ENCODE data around the gene NOP14.
"Not testable (repeated sequence)": the region's sequence is repeated elsewhere in the genome, so short reads cannot be mapped to it uniquely, and the experiment has no call there.

Gene NOP14

DNA sequence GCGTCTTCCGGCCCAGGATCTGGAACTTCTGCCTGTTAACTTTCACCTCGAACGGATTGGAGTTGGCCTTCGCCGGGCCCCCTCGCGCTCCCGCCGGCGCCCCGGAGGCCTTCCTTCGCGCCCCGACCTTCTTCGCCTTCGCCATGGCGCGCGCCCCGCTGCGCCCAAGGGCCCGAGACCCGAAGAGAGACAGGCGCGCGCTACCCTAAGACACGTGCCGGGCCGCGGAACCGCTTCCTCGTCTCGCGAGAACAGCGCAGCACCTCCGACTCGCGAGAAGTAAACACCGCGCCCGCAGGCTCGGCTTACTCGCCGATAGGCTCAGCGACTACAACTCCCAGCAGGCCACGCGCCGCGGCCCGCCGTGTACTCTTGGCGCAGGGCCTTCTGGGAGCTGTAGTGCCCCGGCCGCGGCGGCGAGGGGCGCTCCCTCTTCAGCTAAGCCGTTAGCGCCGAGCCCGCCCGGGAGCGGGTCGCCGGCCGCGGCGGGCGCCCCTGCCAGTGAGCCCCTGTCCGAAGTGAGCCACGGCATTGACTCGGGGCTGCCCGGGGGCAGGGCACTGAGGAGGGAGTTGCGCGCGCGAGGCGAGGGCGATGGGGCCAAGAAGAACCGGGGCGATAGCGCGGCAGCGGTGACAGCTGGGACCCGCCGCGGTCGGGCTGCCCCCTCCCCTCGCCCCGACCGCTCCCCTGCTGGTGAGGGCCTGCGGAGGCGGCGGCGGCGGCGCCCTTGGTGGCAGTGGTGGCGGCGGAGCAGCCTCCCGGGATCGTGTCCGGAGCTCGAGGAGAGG, at the start of gene NOP14, which contains the start of gene GRK4:
TSS of gene NOP14 (minus strand) at position 232 of the 791 bp plus-strand sequence. CDS start at position 145, 87 bp downstream.
TSS of gene GRK4 (plus strand) at position 397 of the 791 bp plus-strand sequence. CDS start 500 bp downstream, outside the sequence.
- DNase-seq: peak; percentile 94

DNA sequence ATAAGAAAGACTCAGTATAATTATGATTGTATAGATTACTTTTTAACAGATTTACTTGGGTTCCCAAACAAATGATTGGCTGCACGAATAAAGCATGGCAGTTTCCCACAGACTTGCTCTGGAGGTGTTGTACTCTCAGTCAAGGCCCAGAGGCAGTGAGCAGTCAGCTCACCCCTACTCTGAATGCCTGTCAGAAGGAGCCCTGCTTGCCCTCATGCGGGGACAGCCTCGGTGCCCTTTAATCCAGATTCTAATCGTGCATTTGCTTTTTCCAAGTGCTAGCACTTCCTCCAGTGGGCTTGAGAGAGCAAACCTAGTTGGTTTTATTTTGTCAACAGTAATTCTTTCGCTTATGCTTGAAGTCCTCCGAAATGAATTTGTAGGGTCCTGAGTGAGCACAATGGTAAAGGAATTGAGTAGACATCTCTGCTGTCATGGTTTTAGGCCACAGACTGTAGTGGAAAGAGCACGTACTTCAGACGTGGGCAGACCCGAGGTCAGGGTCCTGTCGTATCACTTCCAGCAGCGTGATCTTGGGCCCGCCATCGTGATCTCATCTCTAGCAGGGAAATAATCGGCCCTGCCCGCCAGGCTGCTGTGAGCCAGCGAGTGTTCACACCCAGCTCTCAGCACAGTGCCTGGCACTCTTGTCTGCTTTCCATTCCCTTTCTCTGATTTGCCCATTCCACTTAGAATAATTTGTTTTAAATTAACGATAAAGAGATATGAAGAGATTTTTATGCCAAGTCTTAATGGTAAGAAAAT, 48.4 kb upstream of the NOP14 start:
- no peak for DNase-seq

DNA sequence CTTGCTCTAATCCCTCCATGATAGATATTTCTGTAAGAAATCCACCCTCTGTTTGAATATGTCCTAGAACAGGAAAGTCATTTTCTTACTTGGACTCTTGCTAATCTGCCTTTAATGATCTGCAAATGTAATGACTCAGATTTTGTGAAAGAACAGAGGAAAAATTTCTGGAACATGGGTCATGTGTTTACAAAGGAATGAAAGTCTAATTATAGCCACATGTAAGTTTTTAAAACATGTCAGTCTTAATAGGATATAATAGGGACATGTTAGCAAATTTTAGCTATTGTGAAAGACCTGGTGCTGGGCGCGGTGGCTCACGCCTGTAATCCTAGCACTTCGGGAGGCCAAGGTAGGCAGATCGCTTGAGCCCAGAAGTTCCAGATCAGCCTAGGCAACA, 47.8 kb upstream of the NOP14 start:
- DNase-seq: no peak

DNA sequence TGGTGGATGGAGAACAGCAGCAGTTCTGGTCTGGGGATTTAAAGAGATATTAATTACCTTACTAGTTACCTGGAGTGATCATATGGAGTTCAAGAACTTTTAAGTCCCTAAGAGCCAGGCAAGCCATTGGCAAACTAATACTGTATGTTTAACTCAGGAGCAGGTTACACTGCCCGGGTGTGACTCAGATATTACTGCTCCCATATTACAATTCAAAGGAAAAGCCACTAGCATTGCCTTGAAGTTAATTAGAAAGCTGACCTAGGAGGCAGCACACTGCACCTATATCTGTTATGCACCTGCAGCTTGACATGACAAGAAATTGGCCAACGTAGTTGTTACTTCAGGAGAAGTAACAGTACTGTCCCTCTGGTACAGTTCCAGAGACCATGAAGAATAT, 47.4 kb upstream of the NOP14 start:
- no peak for DNase-seq

DNA sequence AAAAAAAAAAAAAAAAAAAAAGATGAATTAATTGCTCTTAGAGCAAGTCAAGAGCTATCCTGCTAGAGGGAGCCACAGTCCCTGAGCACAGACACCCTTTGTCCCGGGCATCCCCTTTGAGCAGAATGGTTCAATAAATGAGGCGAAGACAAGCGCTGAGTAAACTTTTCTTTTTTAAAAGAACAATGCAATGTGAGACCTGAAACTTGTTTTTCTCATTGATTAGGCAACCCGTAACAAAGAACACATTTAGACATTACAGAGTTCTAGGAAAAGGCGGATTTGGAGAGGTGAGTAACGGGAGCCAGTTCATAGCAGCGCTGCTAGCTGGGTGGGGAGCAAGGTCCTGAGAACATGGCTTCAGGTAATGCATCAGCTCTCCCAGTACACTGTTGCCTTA, 46.2 kb upstream of the NOP14 start:
- no peak for DNase-seq

DNA sequence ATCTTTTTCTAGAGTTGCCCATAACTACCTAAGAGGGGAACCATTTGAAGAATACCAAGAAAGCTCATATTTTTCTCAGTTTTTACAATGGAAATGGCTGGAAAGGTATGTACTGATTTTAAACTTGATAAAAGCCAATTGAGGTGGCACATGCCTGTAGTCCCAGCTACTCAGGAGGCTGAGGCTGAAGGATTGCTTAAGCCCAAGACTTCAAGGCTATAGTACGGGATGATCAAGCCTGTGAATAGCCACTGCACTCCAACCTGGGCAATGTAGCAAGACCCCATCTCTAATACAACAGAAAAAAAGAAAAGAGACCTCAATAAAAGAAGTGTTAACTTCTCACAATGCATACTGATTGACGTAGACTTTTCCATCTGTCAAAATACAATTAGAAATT, 44.5 kb upstream of the NOP14 start:
- DNase-seq: no peak

DNA sequence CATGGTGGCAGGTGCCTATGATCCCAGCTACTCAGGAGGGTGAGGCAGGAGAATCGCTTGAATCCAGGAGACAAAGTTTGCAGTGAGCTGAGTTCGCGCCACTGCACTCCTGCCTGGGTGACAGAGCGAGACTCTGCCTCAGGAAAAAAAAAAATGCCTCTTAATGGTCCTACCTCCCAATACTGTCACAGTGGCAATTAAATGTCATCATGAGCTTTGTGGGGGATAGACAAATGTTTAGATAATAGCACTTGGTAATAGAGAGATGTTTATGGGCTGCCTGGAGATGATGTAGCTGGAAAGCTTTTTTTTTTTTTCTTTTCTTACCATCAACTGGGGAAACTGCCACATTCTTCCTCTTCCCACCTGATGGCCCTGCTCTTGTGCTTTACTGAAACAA, 33.2 kb upstream of the NOP14 start:
- no peak for DNase-seq

DNA sequence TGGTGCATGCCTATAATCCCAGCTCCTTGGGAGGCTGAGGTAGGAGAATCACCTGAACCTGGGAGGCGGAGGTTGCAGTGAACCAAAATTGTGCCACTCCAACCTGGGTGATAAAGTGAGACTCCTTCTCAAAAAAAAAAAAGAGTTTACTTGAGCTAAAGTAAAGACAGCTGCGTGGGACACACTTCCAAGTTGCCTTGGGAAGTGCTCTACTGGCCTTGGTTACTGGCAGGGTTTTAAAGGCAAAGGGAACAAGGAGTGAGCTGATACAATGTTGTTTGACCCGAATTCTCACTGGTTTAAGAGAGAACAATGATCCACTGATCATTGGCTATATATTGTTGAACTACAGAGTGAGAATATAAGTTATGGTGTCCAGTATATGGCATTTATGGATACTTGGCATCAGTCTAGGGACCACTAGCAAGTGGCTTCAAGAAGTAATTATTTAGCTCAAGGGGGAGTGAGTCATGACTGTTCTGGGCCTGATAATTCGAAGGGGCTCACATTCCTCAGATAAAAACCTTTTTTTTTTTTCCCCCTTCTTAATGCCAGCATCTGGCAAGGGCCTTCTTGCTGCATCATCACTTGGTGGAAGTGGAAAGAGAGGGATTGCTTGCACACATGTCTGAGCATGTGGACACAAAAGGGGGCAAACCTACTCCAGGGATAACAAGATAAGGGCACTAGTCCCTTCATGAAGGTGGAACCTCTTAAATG, 32.5 kb upstream of the NOP14 start:
- no peak for DNase-seq

DNA sequence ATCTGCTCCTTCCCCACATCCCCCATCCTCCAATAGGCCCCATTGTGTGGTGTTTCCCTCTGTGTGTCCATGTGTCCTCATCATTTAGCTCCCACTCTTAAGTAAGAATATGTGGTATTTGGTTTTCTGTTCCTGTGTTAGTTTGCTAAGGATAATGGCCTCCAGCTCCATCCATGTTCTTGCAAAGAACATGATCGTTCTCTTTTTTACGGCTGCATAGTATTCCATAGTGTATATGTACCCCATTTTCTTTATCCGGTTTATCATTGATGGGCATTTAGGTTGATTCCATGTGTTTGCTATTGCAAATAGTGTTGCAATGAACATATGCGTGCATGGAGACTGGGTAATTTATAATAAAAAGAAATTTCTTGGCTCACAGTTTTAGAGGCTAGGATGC, 31.7 kb upstream of the NOP14 start:
- DNase-seq: no peak

DNA sequence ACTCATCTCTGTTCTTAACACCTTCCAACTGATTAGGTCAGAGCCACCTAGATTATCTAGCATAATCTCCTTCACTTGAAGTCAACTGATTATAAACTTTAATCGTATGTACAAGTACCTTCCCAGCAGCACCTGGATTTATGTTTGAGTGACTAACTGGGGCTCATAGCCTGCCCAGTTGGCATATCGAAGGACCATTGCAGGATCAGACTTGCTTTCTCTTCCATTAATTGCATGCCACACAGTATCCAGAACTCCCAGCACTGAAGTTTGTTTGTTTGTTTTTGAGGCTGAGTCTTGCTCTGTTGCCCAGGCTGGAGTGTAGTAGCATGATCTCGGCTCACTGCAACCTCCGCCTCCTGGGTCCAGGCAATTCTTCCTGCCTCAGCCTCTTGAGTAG, 28.0 kb upstream of the NOP14 start:
- no peak for DNase-seq

DNA sequence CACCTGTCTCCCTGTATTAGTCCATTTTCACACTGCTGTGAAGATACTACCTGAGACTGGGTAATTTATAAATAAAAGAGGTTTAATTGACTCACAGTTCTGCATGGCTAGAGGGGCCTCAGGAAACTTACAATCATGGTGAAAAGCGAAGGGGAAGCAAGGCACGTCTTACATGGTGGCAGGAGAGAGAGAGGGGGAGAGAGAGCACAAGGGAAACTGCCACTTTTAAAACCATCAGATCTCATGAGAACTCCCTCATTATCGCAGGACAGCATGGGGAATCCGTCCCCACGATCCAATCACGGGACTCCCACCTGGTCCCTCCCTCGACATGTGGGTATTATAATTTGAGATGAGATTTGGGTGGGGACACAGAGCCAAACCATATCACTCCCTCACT, 20.5 kb upstream of the NOP14 start:
- DNase-seq: not testable (repeated sequence)

DNA sequence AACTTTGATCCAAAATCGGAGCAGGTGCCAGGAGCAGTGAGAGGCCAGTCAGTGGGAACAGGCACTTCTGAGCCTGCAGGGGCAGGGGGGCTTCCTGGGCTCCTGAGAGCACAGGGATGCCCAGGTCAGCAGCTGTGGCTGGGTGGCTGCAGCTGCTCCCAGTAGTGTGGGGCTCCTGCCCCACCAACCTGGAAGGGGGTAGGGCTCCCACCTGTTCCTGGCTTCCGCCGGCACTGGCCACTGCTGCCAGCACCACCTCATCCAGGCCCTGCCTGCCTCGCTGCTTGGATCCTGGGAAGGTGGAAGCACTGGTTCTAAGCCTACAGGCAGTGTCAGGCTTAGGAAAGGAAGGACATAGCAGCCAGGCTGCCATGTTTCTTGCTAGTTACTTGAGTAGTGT, 18.8 kb upstream of the NOP14 start:
- DNase-seq: no peak

DNA sequence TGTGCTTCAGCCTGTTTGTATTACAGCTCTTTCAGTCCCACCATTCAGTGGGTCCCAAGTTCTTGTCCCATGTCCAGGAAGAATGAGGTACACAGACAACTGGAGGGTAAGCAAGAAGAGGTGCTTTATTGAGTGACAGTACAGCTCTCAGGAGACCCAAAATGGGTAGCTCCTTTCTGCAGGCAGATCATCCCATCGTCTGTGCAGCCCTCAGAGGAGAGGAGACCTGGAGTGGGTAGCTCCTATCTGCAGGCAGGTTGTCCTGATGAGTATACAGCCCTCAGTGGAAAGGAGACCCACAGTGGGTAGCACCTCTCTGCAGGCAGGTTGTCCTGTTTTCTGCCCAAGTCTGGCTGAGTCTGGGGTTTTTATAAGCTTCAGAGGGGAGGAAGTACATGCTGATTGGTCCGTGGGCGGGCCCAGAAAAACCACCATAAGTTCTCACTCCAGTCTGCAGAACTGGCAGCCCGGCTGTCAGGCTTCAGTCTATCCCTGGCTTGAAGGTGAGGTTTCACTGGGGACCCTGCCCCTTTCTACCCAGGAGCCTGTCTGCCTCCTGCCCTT, 18.1 kb upstream of the NOP14 start:
- DNase-seq: no peak

DNA sequence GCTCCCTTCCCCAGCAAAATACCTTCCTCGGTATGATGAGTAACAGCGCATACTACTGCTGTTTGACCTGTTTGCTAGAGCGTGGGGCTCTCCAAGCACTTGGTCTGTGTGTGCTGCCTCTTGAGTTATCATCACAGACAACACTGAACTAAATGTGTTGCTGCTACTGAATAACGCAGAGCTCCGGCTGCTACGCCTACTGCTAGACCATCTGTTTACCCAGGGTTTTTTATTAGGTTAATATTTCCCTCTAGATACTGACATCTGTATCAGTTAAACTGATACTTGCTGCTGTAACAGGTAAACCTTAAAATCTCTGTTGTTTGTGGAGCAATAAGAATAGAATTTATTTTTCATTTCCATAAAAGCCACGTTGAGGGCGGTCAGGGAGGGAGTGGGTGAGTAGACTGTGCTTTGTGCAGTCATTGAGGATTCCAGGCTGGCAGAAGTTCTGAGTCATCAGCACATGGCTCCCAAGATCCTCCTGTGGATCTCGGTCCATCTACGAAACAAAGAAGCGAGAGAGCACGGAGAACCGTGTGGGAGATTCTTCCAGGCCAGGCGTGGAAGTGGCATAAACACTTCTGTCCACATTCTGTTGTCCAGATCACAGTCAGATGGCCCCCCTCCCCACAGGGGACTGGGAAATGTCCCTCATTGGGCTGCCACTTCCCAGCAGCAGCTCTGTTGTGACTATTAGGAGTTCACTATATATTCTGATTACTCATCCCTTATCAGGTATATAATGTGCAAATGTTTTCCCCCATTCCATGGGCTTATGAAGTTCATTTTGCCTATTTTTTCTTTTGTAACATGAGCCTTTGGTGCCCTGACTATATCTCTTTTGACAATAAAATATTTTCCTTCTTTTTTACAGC, 14.2 kb upstream of the NOP14 start:
- DNase-seq: no peak

DNA sequence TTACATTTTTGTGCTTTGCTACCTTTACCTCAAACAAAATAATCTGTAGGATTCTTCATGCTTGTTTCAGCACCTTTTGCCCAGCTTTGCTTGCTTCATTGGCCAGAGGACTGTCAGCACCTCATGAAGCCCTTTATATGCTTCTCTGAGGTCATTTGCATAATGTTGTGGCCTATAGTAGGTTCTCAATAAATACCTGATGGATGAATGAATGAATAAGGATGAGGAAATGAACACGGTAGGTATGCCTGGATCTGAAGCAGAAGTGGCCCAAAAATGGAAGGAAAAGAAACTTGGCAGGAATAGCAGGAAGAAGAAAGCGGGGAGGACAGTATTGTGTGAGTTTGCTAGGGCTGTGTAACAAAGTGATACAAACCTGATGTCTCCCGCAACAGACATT, 8.1 kb upstream of the NOP14 start:
- DNase-seq: no peak

DNA sequence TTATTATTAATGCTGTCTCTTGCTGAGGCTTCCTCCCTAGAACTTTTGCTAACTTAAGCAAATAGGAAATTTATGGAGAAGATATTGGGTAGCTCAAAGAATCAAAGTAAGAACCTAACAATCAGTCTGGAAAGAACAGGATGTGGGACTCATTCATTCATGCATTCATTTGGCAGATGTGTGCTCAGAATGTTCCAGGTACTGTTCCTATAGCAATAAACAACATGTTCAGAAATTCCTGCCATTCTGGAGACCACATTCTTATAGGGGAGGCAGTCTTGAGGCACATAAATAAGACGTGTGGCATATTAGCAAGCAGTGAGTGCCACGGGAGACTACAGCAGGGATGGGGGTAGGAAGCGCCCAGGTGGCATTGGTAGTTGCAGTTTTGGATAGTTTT, 5.2 kb upstream of the NOP14 start:
- DNase-seq: no peak

DNA sequence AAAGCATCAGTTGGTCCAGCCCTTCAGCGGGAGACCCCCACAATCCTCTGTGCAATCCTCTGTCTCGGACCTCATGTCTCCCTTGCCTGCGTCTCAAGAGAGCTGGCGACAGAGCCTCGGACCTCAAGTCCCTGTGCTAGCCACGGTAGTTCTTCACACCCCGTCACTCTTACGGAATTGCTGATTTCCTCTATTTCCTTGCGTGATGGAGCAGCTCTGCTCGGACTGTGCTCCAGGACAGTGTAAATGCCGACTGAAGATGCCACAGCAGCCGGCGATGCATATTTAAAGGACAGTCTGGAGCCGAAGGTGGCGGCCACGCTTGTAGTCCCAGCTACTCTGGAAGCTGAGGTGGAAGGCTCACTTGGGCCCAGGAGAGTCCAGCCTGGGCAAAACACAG, 2.1 kb upstream of the NOP14 start:
- DNase-seq: no peak

DNA sequence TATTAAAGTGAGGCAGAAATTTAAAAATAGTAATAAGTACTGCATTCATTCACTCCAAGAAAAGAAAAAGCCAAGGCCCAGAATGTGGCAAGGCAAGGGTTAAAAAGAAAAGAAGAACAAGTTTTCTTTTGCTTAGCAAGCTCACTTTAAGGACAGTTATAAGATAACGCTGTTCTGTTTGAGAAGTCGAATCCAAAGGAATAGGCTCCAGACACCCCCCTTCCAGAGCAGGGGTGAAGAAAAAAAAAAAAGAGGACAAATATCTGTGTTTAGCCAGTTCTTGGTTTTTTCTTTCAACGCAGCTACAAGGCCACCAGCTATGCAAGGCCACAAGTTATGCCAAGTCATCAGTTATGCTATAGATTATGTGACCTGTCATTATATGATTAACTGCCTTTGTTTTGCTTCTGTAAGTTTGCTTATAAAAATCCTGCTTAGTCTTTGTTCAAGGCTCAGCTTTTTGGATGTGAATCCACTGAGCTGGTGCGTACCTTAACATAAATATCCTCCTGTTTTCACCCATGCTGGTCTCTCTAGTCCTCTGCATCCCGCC, 1.6 kb upstream of the NOP14 start:
- no peak for DNase-seq

DNA sequence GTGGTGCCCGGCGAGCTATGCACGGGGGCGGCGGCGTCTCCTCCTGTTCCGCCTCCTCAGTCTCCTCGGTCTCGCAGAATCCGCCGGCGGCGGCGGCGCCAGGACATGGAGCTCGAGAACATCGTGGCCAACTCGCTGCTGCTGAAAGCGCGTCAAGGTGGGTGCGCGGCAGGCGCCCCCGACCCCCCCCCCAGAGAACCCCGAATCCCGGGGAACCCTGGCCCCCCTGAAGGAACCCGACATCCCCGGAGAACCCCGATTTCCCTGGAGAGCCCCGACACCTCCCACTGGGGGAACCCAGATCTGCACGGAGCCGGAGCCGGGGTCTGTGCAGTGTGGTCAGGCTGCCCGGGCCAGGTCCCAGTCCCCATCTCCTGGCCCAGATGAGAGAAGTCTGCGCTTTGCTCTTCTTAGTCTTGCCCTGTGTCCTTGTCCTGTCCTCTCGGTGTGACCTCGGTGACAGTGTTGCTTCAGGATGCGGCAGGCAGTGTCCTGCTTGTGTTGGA, 813 bp upstream of the NOP14 start:
- peak; percentile 53 for DNase-seq

DNA sequence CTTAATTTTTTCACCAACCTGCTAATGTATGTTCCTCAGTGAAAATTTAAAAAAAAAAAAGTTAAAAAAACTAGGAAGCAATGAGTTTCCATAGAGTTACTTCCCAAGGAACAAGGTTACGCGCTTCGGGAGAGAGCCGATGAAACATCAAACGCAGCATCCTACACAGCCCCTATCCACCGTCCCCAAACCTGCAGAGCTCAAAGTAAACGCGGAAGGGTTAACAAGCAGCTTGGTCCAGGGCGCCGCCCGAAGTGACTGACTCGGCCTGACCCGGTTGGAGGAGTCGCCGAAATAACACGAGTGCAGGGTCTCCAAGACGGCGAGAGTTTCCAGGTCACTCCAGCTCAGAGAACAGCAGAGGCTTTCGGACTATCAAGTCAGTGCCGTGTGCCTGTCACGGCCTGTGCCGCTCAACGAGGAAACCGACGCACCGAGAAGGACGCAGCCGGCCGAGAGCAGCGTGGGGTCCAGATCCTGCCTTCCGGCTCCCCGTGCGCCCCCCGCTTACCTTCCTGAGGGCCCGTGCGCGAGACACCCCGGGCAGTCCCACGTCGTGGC, 512 bp downstream of the NOP14 start:
- DNase-seq: no peak

DNA sequence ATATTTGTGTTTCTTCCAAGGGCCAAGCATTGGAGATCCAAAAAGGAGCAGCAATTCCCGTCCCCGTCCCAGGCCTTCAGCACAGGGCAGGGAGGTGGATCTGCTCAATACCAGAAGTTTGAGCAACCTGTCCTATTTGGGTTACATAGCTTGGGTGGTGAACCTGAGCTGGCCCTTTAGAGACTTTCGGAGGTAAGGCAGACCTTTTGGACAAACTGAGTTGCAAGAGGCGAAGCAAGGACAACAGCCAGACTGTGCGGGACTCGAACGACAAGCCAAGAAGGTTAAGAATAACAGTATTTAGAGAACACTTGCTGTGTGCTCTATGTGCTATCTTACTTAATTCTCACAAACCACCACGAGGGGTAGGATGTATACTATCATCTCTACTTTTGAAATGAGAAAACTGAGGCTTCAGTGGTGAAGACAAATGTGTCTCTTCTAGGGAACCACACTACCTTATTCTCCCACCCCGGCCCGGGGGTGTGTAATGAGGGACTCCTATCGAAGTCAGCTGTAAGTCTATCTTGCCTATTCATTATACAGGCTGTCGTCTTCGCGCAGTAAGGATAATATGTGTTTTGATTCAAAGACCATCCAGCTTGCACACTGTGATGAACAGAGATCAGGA, 1.3 kb downstream of the NOP14 start:
- peak; percentile 55 for DNase-seq
